ENCODE results near the gene FERMT3.

FERMT3 gene

DNA sequence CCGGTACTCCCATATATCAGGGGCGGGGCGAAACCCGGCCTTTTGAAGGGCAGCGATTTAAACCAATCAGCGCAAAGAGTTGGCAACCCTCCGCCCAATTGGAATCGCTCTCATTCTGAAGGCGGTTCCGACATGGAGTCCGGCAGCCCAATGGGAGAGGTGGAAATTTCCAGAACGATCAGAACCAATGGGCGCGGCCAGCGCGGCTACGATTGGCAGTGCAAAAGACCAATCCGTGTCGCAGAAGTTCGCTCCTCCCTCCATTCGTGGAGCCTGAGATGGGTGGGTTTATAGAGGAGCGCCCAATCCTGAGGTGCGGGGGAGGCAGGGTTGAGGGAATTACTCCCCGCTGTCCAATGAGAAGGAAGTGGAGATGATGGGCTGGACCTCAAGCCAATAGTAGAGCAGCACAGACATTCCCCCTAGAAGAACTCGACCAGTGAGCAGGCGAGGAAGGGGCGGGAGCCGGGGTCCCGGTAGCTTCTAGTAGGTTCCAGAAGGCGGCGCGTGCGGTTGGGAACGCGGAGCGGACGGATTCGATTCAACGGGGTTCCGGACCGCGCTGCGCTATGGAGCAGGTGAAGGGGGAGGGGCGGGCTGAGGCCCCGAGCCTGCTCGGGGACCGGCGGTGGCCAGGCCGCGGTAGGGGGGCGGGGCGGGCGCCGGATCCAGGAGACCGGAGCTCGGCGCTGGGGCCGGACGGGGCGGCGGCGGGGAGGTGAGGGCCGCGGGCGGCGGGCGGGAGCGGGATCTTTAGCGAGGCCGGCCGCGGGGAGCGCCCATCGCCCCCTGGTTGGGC is 20.6 kb upstream of the FERMT3 start, which contains the start of gene STIP1:
TSS of gene STIP1 (plus strand) at position 479 of the 799 bp plus-strand sequence. CDS start at position 570, 91 bp downstream.
- peak within 1 kb of the TSS; percentile 94 for H3K4me3 ChIP-seq (ENCODE audit: low read depth, low read length)

DNA sequence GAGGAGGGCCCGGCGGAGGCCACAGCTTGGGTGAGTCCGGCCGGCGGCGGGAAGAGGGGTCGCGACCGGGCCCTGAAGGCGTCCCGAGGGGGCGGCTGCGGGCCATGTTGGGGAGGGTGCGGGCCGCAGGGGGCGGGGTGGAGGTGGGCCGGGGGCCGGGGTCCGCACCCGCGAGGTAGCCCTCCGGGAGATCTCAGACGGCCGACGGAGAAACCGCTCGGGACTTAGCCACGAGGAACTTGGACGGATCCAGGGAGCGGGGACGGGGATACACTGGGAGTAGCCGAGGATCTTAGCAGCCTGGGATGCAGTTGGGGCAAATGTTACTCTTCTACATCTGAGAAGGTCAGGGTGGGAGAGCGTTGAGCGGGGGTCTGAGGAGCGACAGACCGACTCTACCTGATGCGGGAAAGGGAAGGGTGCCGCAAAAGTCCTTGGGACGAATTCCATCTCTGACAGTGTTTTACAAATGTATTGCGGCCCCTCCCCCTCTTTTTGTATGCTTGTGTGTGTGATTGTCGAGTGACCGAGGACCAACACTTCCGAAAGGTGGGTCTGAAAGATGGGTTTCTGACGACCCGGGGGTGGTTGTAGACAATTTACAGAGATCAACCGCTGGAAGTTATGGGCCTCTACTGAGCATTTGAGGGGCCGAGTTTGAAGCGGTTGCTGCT is 19.9 kb upstream of the FERMT3 start:
- no peak overlapping the region for H3K4me3 ChIP-seq (ENCODE audit: low read depth, low read length)

DNA sequence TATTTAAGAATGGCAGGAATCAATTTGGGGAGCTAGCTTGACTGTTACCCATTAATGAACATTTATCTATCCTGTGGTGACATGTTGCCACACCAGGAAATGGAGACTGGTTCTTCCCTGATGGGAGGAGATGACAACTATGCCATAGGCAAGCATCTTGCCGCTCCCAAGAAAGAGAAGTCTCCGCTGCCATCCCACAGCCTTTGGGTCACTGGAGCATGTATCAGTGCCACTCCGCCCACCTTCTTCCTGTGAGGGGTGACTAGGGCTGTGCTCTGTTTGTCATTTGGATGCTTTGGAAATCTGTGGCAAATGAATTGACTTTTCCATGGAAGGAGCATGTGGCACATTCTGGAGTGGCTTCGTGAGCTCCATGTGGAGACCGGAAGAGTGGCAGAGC is 14.1 kb upstream of the FERMT3 start:
- no peak overlapping the region for H3K4me3 ChIP-seq (ENCODE audit: low read depth, low read length)

DNA sequence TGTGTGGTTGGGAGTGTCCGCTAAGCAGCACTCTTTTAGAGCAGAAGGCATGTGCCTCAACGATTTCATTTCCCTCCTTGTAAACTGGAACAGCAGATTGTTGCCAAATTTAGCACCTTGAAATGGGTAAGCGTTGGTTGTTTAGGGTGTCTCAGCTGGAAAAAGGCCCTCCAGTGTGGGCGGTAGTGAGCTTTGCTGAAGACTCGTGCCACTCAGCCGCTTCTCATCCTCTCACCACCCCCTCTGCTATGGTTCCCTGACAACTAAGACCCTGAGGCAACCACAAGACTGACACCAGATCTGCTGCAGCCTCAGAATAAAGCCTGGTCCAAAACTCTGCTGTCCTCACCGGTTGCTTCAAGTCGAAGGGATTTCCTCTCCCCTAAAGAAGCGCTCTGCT is 9.9 kb upstream of the FERMT3 start:
- H3K4me3 ChIP-seq (ENCODE audit: low read depth, low read length), result no peak overlapping the region

- no peak overlapping the region for H3K4me3 ChIP-seq (ENCODE audit: low read depth, low read length)
These were observed 8.0 kb upstream of the FERMT3 start for GRCh38 chr11:64198511-64198910.

DNA sequence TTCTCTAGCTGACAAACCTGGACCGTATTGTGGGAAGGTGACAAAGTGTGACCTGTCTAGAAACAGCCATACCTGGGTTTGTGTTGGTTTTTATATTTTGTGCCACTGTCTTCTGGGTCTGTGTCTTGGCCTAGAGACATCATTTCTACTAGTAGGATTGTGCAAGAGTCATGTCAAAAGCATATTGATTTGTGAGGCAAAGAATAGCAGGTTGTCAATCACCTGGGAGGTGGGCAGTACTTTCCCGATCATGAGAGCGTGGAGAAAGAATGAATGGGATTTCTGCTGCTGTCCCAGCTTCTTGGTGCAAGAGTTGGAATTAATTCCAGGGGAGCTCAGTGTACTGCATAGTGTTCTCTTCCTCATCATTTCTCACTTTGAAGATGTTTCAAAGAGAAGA is 5.0 kb upstream of the FERMT3 start:
- H3K4me3 ChIP-seq (ENCODE audit: low read depth, low read length), result no peak overlapping the region

DNA sequence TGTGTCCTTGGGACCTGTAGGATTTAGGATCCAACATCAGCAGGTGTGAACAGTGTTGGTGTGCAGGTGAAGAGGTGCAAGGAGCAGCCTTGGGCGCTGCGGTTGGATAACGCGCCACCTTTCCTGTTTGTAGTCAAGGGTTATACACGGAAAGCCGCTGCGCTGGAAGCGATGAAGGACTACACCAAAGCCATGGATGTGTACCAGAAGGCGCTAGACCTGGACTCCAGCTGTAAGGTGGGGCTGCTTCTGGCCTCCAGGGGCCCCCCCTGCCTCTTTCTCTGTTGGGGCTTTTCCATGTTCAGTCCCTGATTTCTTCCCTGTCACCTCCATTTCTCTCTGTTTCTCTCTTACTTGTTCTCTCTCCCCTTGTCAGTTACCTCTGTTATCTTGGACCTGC is 3.5 kb upstream of the FERMT3 start:
- no peak overlapping the region for H3K4me3 ChIP-seq (ENCODE audit: low read depth, low read length)

DNA sequence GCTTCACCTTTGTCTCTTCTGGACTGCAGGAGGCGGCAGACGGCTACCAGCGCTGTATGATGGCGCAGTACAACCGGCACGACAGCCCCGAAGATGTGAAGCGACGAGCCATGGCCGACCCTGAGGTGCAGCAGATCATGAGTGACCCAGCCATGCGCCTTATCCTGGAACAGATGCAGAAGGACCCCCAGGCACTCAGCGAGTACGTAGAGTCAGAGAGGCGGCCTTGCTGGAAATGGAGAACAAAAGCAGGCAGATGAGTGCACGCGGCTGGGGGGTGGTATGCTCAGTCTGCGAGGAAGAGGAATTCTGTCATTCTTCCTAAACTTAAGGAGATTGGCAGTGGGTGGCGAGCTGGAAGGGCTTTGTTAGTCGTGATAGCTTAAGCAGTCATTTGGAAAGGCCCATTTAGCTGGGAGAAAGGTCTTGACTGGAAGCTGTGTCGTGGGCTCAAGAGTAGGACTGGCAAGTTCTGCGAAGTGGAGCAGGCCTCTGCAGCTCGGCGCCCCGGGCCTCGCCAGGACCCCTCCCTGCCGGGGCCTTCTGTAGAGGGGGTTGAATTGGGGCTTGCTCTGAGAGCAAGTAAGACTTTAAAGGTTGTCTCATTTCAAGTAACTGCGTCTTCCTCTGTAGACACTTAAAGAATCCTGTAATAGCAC is 3.0 kb upstream of the FERMT3 start:
- no peak overlapping the region for H3K4me3 ChIP-seq (ENCODE audit: low read depth, low read length)

GRCh38 chr11:64204080-64204440 is 2.5 kb upstream of the FERMT3 start:
- no peak overlapping the region for H3K4me3 ChIP-seq (ENCODE audit: low read depth, low read length)

- H3K4me3 ChIP-seq (ENCODE audit: low read depth, low read length), result no peak overlapping the region
These were observed 2.0 kb upstream of the FERMT3 start for GRCh38 chr11:64204464-64204989.

DNA sequence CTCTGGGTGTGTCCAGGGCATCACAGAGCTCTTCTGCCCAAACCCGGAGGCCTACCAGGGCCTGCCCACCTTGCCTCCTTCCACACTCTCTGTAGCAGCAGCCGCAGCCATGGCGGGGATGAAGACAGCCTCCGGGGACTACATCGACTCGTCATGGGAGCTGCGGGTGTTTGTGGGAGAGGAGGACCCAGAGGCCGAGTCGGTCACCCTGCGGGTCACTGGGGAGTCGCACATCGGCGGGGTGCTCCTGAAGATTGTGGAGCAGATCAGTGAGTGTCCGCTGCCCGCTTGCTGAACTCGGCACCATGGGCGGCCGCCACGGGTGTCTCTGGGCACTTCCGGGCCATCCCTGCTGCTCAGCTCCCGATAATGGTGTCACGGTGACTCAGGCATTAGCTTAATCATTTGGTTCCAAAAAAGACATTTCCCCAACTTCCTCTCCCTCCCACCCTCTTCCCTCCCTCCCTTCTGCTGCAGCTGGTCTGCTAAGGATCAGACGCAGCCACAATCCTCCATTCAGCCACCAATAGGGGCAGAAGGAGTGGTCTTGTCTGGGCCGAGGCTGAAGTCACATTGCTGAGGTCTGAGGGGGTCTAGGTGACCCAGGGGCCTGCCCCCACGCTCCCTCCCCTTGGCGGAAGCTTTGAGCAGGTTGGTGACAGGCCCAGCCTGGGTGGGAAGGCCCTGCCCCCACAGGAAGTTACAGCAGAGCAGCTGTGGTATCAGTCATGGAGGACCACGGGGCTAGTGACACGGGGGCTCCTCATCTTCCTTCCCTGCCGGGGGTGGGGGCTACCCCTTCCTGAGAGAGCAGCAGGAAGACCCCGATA is 950 bp downstream of the FERMT3 start:
- H3K4me3 ChIP-seq (ENCODE audit: low read depth, low read length), result no peak overlapping the region

DNA sequence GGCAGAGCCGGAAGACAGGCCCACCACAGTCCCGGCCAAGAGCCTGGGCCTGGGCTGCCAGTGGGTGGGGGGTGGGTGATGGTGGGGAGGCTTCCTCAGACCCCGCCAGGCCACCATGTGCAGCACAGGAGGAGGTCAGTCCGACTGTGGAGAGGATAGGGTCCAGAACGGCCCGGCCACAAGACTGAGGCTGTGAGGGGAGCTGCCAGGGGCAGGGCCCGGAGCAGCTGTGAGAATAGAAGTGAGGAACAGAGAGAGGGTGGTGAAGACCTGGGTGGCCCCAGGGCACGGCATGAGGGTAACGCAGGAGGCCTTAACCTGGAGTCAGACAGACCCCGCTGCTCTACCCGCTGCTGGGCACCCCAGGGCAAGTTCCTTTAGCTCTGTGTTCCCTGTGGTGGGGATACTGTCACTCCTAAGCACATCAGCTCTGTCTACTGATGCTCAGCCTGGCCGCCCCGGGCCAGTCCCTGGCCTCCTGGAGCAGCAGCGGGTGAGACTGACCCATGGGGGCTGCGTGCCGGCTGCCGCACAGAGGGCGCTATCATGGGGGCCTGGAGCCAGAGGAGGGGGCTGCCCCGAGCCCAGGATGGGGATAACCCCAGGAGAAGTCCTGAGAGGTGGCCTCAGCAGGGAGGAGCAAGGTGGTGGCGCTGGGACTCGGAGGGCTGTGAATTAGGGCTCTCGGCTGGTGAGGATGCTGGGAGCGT is 1.7 kb downstream of the FERMT3 start:
- H3K4me3 ChIP-seq (ENCODE audit: low read depth, low read length), result no peak overlapping the region

GRCh38 chr11:64208796-64209562 is 2.5 kb downstream of the FERMT3 start:
- no peak overlapping the region for H3K4me3 ChIP-seq (ENCODE audit: low read depth, low read length)

DNA sequence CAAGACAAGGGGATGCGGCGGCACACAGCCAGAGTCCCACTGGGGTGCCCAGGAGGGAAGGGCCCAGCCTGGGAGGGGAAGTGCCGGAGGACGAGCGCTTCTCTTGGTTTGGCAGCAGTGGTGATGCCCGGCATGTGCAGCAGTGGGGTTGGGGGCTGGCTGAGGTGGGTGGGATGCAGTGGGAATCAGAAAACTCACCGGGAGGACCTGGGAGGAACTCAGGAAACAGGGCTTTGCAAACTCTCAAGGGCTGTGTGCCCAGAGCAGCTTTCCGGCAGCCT is 3.0 kb downstream of the FERMT3 start:
- no peak overlapping the region for H3K4me3 ChIP-seq (ENCODE audit: low read depth, low read length)

DNA sequence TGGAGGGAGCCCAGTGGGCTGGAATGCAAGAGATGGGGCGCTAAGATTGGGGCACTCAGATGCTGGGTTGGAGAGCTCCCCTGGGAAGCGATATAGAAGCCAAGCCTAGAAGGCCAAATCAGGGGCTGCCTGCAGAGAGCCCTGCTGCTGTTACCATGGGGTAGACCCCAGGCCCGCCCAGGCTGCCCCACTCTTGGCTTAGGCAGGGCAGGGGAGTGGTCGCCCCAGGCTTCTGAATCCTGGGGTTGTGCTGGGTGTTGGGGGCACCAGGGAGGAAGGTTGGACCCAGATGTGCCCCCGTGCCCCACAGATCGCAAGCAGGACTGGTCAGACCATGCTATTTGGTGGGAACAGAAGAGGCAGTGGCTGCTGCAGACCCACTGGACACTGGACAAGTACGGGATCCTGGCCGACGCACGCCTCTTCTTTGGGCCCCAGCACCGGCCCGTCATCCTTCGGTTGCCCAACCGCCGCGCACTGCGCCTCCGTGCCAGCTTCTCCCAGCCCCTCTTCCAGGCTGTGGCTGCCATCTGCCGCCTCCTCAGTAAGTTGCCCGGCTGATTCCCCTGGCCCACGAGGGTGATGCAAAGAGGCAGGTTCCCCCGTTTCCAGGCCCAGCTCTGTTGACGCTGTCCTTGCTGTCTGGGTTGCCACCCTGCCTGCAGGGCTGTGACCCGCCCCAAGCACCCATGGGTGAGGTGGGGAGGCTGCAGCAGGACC is 3.9 kb downstream of the FERMT3 start:
- no peak overlapping the region for H3K4me3 ChIP-seq (ENCODE audit: low read depth, low read length)

DNA sequence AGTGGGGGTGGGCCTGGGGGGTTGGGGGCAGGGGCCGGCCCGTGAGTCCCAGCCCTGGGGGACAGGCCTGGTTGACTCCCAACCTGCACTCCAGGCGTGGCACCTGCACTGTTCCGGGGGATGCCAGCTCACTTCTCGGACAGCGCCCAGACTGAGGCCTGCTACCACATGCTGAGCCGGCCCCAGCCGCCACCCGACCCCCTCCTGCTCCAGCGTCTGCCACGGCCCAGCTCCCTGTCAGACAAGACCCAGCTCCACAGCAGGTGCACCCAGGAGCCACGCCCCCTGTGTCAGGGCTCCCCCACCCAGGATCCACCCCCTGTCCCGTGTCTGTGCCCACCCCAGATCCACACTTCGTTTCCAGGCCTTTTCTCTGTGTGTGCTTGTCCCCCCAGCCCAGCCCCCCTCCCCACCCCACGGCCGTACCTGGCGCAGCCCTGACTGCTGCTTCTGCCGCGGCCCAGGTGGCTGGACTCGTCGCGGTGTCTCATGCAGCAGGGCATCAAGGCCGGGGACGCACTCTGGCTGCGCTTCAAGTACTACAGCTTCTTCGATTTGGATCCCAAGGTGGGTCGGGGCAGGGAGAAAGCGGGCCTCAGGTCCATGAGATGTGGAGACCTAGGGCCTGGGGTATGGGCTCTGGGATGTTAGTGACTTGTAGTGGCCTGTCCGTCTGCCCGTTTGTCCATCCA is 4.8 kb downstream of the FERMT3 start:
- no peak overlapping the region for H3K4me3 ChIP-seq (ENCODE audit: low read depth, low read length)

- no peak overlapping the region for H3K4me3 ChIP-seq (ENCODE audit: low read depth, low read length)
These were observed 10.4 kb downstream of the FERMT3 start for GRCh38 chr11:64216879-64217278.

DNA sequence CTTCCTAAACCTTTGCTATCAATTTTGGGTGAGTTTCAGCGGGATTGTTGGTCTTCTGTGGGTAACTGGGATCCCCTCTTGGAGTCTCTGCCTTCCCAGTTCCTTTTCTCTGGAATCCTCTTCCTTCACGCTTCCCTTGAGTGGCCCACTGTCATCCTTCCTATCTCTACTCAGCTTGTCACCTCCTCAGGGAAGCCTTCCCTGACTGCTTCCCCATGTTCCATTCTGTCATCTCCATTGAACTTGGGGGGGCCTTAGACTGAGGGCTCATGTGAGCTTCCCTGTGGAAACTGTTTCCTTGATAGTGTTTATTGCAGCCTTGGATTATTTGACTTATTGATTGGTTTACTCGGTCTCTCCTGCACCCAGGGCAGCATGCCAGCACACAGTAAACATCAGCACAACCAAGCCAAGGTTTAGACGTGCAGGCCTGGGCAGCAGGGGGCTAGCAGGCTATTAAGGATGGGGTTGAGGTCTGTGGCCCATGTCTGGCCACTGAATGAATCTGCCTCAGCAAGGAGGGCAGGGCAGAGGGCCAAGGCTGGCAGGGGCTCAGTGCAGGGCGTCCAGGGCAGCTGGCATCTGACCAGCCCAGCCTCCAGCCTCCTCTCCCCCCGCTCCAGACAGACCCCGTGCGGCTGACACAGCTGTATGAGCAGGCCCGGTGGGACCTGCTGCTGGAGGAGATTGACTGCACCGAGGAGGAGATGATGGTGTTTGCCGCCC is 12.3 kb downstream of the FERMT3 start:
- H3K4me3 ChIP-seq (ENCODE audit: low read depth, low read length), result no peak overlapping the region
